ENCODE results near the gene ACTN1. TPM values are rescaled to one million over a fixed set of nuclear protein-coding genes. Genes with fewer than 3 reads are reported as not detected.

Gene ACTN1
- total and polyA plus RNA-seq, 11 donors = 48.4 to 252 (median 104) TPM

DNA sequence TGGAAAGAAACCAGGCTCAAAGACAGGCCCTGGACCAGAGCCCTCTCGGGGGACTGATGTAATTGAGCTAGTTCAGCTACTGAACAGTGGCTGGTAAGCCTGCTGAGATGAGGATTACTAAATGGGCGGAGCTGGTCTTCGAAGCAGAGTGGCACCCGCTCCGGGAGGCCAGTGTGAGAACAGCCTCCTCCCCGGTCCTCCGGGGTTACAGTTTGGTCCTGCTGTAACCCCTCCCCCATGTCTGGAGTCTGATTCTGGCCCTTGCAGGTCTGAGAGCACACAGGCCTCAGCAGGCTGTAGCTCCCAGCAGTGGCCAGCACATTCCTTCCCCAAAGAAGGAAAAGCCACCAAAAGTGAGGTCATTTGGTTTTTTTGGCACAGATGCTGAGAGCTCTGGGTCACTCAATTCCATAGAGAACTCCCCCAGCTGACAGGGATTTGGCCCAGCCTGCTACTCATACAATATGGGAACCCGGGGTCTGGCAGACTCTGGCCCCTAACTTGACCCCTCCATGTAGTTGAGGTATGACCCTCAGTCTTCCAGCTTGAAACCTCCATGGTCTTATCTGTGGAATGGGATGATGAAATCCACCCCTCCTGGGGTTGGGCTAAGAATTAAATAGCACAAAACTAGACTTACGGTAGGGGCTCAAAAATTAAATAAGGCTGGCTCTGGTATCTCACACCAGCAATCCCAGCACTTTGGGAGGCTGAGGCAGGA is 39.0 kb downstream of the ACTN1 start:
- TF ChIP-seq POLR2A (IDR thresholded peaks at IDR 0.05) = peak in 1 of 2 donors; percentile 24
- TF ChIP-seq, protein P1, sequence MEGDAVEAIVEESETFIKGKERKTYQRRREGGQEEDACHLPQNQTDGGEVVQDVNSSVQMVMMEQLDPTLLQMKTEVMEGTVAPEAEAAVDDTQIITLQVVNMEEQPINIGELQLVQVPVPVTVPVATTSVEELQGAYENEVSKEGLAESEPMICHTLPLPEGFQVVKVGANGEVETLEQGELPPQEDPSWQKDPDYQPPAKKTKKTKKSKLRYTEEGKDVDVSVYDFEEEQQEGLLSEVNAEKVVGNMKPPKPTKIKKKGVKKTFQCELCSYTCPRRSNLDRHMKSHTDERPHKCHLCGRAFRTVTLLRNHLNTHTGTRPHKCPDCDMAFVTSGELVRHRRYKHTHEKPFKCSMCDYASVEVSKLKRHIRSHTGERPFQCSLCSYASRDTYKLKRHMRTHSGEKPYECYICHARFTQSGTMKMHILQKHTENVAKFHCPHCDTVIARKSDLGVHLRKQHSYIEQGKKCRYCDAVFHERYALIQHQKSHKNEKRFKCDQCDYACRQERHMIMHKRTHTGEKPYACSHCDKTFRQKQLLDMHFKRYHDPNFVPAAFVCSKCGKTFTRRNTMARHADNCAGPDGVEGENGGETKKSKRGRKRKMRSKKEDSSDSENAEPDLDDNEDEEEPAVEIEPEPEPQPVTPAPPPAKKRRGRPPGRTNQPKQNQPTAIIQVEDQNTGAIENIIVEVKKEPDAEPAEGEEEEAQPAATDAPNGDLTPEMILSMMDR (IDR thresholded peaks at IDR 0.05) = peak in 1 of 12 donors; percentile 25
- peak overlapping the region in 1 of 12 donors; percentile 20 for H3K4me3 ChIP-seq
- intact Hi-C loops (cut with DNase I) = loop anchor here in 8 of 10 donors (5.0 kb wide), 2 partner anchors 37 to 112 kb away; partner anchors contain the start of gene ACTN1 (in 7 of the 8)
- H3K27ac ChIP-seq = peak overlapping the region; percentile 47 to 98 (median 85)
- WGBS, 4 donors = 23 to 39% (median 31%) methylated on average over 3 to 9 of the region's 9 CpGs
- peak; percentile 82 to 93 (median 88) for DNase-seq
- no peaks in the 10 kb centered on the region for H3K27me3 ChIP-seq
- peaks cover 36 to 100% (median 98%) of the 10 kb centered on the region in 12 donors for H3K4me1 ChIP-seq
- no peaks in the 10 kb centered on the region for H3K9me3 ChIP-seq
- peak; percentile 70 to 80 (median 74) for ATAC-seq
- no peaks in the 10 kb centered on the region for H3K36me3 ChIP-seq

DNA sequence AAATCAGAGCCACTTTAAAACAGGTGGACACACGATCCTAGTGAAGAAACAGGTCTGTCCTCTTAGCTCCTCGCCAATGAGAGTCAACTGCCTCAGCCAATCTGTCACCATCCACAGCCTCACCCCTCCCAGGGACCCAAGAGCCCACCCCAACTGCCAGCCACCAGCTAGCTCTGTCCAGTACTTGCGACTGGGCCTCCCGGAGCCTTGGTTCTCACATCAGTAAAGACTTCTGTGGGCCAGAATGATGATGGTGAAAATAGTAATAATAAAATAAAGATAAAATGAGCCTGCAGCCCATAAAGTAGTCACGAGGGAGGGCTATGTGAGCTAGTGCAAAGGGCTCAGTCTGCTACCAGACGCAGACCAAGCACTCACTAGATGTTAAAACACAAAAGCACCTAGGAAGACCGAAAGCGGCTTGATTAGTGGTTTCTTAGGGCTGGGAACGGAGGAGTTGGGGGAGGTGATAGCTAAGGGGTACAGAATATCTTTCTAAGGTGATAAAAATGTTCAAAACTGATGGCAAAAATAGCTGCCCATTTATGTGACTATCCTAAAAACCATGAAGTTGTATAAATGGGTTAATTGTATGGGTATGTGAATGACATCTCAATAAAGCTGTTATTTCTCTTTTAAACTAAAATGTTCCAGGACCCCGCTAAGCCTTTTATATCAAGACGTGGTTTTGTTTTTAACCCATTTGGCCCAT is 39.8 kb downstream of the ACTN1 start:
- no peaks in the 10 kb centered on the region for H3K27me3 ChIP-seq
- peak overlapping the region in 2 of 12 donors; percentile 12 to 20 for H3K4me3 ChIP-seq
- no peak for ATAC-seq
- DNase-seq = peak in 1 of 5 donors; percentile 26
- H3K27ac ChIP-seq = peak overlapping the region; percentile 47 to 98 (median 85)
- no peaks in the 10 kb centered on the region for H3K36me3 ChIP-seq
- no peaks in the 10 kb centered on the region for H3K9me3 ChIP-seq
- intact Hi-C loops (cut with DNase I) = loop anchor here in 6 of 10 donors (5.0 kb wide), 2 partner anchors 38 to 113 kb away; partner anchors contain the start of gene ACTN1 (in 5 of the 6)
- 50 to 68% (median 62%) methylated on average over 11 of the region's 11 CpGs for WGBS, 4 donors
- TF ChIP-seq, protein P1 (IDR thresholded peaks at IDR 0.05) = no peak
- no peak for TF ChIP-seq POLR2A (IDR thresholded peaks at IDR 0.05)
- peaks cover 36 to 100% (median 95%) of the 10 kb centered on the region in 12 donors for H3K4me1 ChIP-seq

DNA sequence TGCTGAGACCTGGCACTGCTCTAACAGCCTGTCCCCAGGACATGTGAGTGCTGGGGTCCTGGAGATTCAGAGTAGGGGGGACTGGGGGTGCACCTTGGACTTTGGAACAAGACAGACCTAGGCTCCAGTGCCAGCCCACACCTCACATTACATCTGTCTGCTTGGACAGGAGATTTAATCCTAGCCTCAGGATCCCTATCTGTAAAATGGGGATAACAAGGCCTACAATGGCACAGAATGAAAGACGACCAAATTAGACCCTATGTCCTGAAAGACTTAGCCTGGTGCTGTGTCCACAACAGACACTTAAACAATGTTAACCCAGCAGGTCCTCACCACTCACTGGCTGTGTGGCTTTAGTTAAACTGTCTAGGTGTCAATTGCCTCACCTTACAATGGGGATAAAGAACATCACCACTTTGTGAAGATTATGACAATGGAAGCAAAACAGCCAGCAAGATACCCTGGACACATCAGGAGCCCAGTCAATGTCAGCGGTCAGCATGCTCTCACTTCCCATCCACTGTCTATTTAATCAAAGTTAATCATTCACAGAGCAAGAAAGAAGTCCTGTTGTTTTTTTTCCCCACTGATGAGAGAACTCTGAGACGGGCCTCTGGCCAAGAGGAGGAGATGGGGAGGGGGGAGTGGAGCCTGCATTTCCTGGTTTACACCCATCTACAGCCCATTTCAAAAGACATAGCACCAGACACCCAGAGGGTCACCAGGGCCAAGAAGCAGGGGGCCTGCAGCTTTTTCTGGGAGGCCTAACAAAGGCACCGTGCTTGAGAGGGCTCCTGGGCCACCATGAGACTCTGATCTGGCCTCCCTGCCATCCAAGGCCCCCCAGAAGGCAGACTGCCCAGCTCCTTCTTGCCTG is 40.6 kb downstream of the ACTN1 start:
- H3K4me1 ChIP-seq = peaks cover 35 to 98% (median 89%) of the 10 kb centered on the region in 12 donors
- intact Hi-C loops (cut with DNase I) = loop anchor here in 6 of 10 donors (5.0 kb wide), 2 partner anchors 39 to 114 kb away; partner anchors contain the start of gene ACTN1 (in 5 of the 6)

More for the DNA sequence above, 40.6 kb downstream of the ACTN1 start:
- Histone ChIP-seq H3K27ac (peak overlapping the region; percentile 47 to 98 (median 85)), H3K9me3 (no peaks in the 10 kb centered on the region), H3K27me3 (no peaks in the 10 kb centered on the region), H3K4me3 (no peak overlapping the region), H3K36me3 (peaks cover 0 to 2% (median 0%) of the 10 kb centered on the region in 9 donors)
- 36 to 44% (median 39%) methylated on average over 3 to 4 of the region's 4 CpGs for WGBS, 4 donors
- ATAC-seq = no peak
- TF ChIP-seq, protein P1 (IDR thresholded peaks at IDR 0.05) = no peak
- TF ChIP-seq POLR2A (IDR thresholded peaks at IDR 0.05) = no peak
- peak in 2 of 5 donors; percentile 13 to 52 for DNase-seq
